Mammary epithelial cell (primary cell): ENCODE results near the gene PTGIS.

Source experiments
- CTCF ChIP-seq, 2 donors: IDR thresholded peaks in 1 of 2; conservative IDR thresholded peaks in 1 of 2; 2 replicates each; pipeline ENCODE4 v1.5.1; 2011 to 2012; ENCODE audit warnings: inconsistent platforms in 2 of 2, low read length in 2 of 2, mild to moderate bottlenecking in 2 of 2, control low read depth in 1 of 2, low read depth in 1 of 2; ENCODE audit not compliant: insufficient read depth in 1 of 2; ENCODE audit errors: extremely low read depth in 1 of 2
- EZH2 ChIP-seq: IDR thresholded peaks from 2 replicates; pipeline ENCODE4 v1.6.1; 2012; ENCODE audit warnings: low read length, inconsistent platforms, borderline replicate concordance

GRCh38 chr20:49556621-49557020 lies 11.3 kb downstream of the PTGIS start:
- no peak for TF ChIP-seq CTCF (conservative IDR thresholded peaks at IDR 0.05 in 1 of 2, IDR thresholded peaks at IDR 0.05 in 1 of 2; ENCODE audit: extremely low read depth in 1 of 2, insufficient read depth in 1 of 2, low read depth in 1 of 2, low read length in 2 of 2)
- no peak for TF ChIP-seq EZH2
